HEK293 (cell line): ENCODE results near the gene VCPKMT.

Experiments used
- CTCF ChIA-PET: fragments of 350-600 bp; formaldehyde crosslinking; extraction: SDS; loops from one replicate; lab custom pipeline; 2021; ENCODE audit warnings: antibody characterized with exemption; lab: Yijun Ruan, JAX
- POLR2A ChIA-PET: fragments of 300-600 bp; formaldehyde crosslinking; extraction: SDS; loops from one replicate; lab custom pipeline; 2020; ENCODE audit warnings: antibody characterized with exemption, inconsistent platforms; lab: Yijun Ruan, JAX
- H3K27ac ChIP-seq: fragments of 200-500 bp; sonication (Bioruptor generic); 2 replicates; pipeline ENCODE4 v1.5.1; 2014; ENCODE audit warnings: low read depth, low read length, control low read depth, inconsistent platforms; ENCODE audit errors: extremely low read depth
- H3K36me3 ChIP-seq, 2 experiments: fragments of 200-500 bp in 1 of 2; sonication (Bioruptor generic) in 1 of 2; 1 replicate in 1 of 2; 2 replicates in 1 of 2; pipeline ENCODE4 v1.5.1; 2014 to 2017; ENCODE audit warnings: inconsistent platforms in 2 of 2, low read length in 2 of 2; ENCODE audit not compliant: control insufficient read depth in 2 of 2, insufficient read depth in 1 of 2
- H3K4me1 ChIP-seq: fragments of 200-500 bp; sonication (Bioruptor generic); 2 replicates; pipeline ENCODE4 v1.5.1; 2014; ENCODE audit warnings: mild to moderate bottlenecking, low read length, inconsistent platforms; ENCODE audit not compliant: control insufficient read depth, insufficient read depth
- H3K4me3 ChIP-seq: 2 replicates; pipeline ENCODE4 v1.5.1; 2011; ENCODE audit warnings: low read depth, mild to moderate bottlenecking, control low read depth, low read length, moderate library complexity
- H3K9me3 ChIP-seq: fragments of 200-500 bp; sonication (Bioruptor generic); 2 replicates; pipeline ENCODE4 v1.5.1; 2014; ENCODE audit warnings: low read depth, low read length, inconsistent platforms; ENCODE audit not compliant: control insufficient read depth, insufficient read depth
- BCL11B ChIP-seq: fragments of 450-650 bp; formaldehyde crosslinking; IDR thresholded peaks from 2 replicates; pipeline ENCODE4 v1.5.1; 2016; ENCODE audit warnings: low read depth, missing biosample characterization, missing genetic modification characterization
- FEZF1 ChIP-seq: fragments of 450-650 bp; formaldehyde crosslinking; IDR thresholded peaks from 2 replicates; pipeline ENCODE4 v1.5.1; 2016; ENCODE audit warnings: missing biosample characterization, missing genetic modification characterization
- GLI4 ChIP-seq: fragments of 450-650 bp; formaldehyde crosslinking; IDR thresholded peaks from 2 replicates; pipeline ENCODE4 v1.5.1; 2016; ENCODE audit warnings: missing biosample characterization, missing genetic modification characterization
- KLF10 ChIP-seq: fragments of 450-650 bp; IDR thresholded peaks from 2 replicates; pipeline ENCODE4 v1.5.1; 2018; ENCODE audit warnings: missing biosample characterization, mild to moderate bottlenecking, missing genetic modification characterization
- SCRT1 ChIP-seq: fragments of 450-650 bp; formaldehyde crosslinking; IDR thresholded peaks from 2 replicates; pipeline ENCODE4 v1.5.1; 2016; ENCODE audit warnings: missing biosample characterization, missing genetic modification characterization, borderline replicate concordance
- ZBTB1 ChIP-seq: fragments of 450-650 bp; formaldehyde crosslinking; IDR thresholded peaks from 2 replicates; pipeline ENCODE4 v1.5.1; 2016; ENCODE audit warnings: missing biosample characterization, missing genetic modification characterization
- ZBTB17 ChIP-seq: fragments of 450-650 bp; formaldehyde crosslinking; IDR thresholded peaks from 2 replicates; pipeline ENCODE4 v1.5.1; 2016; ENCODE audit warnings: missing biosample characterization, missing genetic modification characterization
- ZEB2 ChIP-seq: fragments of 450-650 bp; formaldehyde crosslinking; IDR thresholded peaks from 2 replicates; pipeline ENCODE4 v1.5.1; 2016; ENCODE audit warnings: missing biosample characterization, missing genetic modification characterization
- ZNF133 ChIP-seq: fragments of 450-650 bp; formaldehyde crosslinking; IDR thresholded peaks from 2 replicates; pipeline ENCODE4 v1.5.1; 2016; ENCODE audit warnings: missing biosample characterization, missing genetic modification characterization
- ZNF138 ChIP-seq: fragments of 450-650 bp; formaldehyde crosslinking; IDR thresholded peaks from 2 replicates; pipeline ENCODE4 v1.5.1; 2016; ENCODE audit warnings: missing biosample characterization, missing genetic modification characterization, borderline replicate concordance
- ZNF175 ChIP-seq: fragments of 450-650 bp; formaldehyde crosslinking; IDR thresholded peaks from 2 replicates; pipeline ENCODE4 v1.5.1; 2016; ENCODE audit warnings: missing biosample characterization, missing genetic modification characterization
- ZNF24 ChIP-seq: fragments of 450-650 bp; formaldehyde crosslinking; IDR thresholded peaks from 2 replicates; pipeline ENCODE4 v1.5.1; 2016; ENCODE audit warnings: missing biosample characterization, missing genetic modification characterization
- ZNF248 ChIP-seq: fragments of 450-650 bp; formaldehyde crosslinking; IDR thresholded peaks from 2 replicates; pipeline ENCODE4 v1.5.1; 2017; ENCODE audit warnings: missing biosample characterization, missing genetic modification characterization
- ZNF350 ChIP-seq: fragments of 450-650 bp; formaldehyde crosslinking; IDR thresholded peaks from 2 replicates; pipeline ENCODE4 v1.5.0; 2017; ENCODE audit warnings: missing biosample characterization, mild to moderate bottlenecking, missing genetic modification characterization
- ZNF544 ChIP-seq: fragments of 450-650 bp; formaldehyde crosslinking; IDR thresholded peaks from 2 replicates; pipeline ENCODE4 v1.5.0; 2017; ENCODE audit warnings: missing biosample characterization, missing genetic modification characterization
- ZNF626 ChIP-seq: fragments of 450-650 bp; sonication (Bioruptor Pico); formaldehyde crosslinking; IDR thresholded peaks from 2 replicates; pipeline ENCODE4 v1.5.1; 2018; ENCODE audit warnings: missing biosample characterization, missing genetic modification characterization, inconsistent platforms
- ZNF707 ChIP-seq: fragments of 450-650 bp; formaldehyde crosslinking; IDR thresholded peaks from 2 replicates; pipeline ENCODE4 v1.5.1; 2016; ENCODE audit warnings: missing biosample characterization, missing genetic modification characterization
- ZNF747 ChIP-seq: fragments of 450-650 bp; formaldehyde crosslinking; IDR thresholded peaks from 2 replicates; pipeline ENCODE4 v1.5.1; 2016; ENCODE audit warnings: missing biosample characterization, missing genetic modification characterization
- ZNF777 ChIP-seq: fragments of 450-650 bp; formaldehyde crosslinking; IDR thresholded peaks from 2 replicates; pipeline ENCODE4 v1.5.1; 2017; ENCODE audit warnings: missing biosample characterization, missing genetic modification characterization, borderline replicate concordance
- TF ChIP-seq, protein P1 (sequence below): fragments of 450-650 bp; formaldehyde crosslinking; IDR thresholded peaks from 2 replicates; pipeline ENCODE4 v1.5.1; 2016; ENCODE audit warnings: missing biosample characterization, missing genetic modification characterization
- TF ChIP-seq, protein P2 (sequence below): fragments of 450-650 bp; formaldehyde crosslinking; IDR thresholded peaks from 2 replicates; pipeline ENCODE4 v1.5.1; 2016; ENCODE audit warnings: missing biosample characterization, missing genetic modification characterization
- TF ChIP-seq, protein P3 (sequence below): fragments of 450-650 bp; formaldehyde crosslinking; IDR thresholded peaks from 2 replicates; pipeline ENCODE4 v1.5.1; 2016; ENCODE audit warnings: missing biosample characterization, missing genetic modification characterization
- TF ChIP-seq, protein P4 (sequence below): fragments of 450-650 bp; formaldehyde crosslinking; IDR thresholded peaks from 2 replicates; pipeline ENCODE4 v1.5.1; 2017; ENCODE audit warnings: missing biosample characterization, missing genetic modification characterization
- TF ChIP-seq, protein P5 (sequence below): fragments of 450-650 bp; formaldehyde crosslinking; IDR thresholded peaks from 2 replicates; pipeline ENCODE4 v1.5.1; 2017; ENCODE audit warnings: missing biosample characterization, missing genetic modification characterization
- TF ChIP-seq, protein P6 (sequence below): fragments of 450-650 bp; formaldehyde crosslinking; IDR thresholded peaks from 2 replicates; pipeline ENCODE4 v1.5.1; 2016; ENCODE audit warnings: missing biosample characterization, missing genetic modification characterization
- TF ChIP-seq, protein P7 (sequence below): fragments of 450-650 bp; formaldehyde crosslinking; IDR thresholded peaks from 2 replicates; pipeline ENCODE4 v1.5.1; 2017; ENCODE audit warnings: missing biosample characterization, mild to moderate bottlenecking, missing genetic modification characterization, moderate library complexity

Gene VCPKMT

DNA sequence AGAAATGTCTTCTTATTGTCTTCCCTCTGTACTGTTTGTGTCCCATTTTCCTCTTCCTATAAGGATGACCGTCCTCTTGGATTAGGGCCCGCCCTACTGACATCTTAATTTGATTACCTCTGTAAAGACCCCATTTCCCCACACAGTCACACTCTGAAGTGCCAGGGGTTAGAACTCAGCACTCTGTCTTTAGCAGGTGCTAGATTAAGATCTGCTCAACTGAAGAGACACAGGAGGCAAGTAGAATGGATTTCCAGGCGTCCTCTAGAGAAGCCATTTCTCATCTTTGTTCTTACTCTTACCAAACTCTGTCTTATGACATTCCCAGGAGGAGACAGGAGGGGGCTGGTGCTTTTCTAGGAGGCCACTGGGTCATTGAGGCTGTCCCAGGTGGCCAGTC, 50.8 kb downstream of the VCPKMT start (continued):
- TF ChIP-seq GLI4 (no peak), ZNF777 (tag by site-specific recombination) (no peak), ZNF248 (no peak), ZNF350 (tag by site-specific recombination) (no peak), ZNF626 (tag by site-specific recombination) (no peak), FEZF1 (tag by site-specific recombination) (no peak), ZBTB17 (no peak), ZNF747 (tag by site-specific recombination) (no peak)
- TF ChIP-seq, protein P1, sequence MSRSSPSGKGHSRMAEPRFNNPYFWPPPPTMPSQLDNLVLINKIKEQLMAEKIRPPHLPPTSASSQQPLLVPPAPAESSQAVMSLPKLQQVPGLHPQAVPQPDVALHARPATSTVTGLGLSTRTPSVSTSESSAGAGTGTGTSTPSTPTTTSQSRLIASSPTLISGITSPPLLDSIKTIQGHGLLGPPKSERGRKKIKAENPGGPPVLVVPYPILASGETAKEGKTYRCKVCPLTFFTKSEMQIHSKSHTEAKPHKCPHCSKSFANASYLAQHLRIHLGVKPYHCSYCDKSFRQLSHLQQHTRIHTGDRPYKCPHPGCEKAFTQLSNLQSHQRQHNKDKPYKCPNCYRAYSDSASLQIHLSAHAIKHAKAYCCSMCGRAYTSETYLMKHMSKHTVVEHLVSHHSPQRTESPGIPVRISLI (tag by site-specific recombination): no peak
- TF ChIP-seq, protein P2, sequence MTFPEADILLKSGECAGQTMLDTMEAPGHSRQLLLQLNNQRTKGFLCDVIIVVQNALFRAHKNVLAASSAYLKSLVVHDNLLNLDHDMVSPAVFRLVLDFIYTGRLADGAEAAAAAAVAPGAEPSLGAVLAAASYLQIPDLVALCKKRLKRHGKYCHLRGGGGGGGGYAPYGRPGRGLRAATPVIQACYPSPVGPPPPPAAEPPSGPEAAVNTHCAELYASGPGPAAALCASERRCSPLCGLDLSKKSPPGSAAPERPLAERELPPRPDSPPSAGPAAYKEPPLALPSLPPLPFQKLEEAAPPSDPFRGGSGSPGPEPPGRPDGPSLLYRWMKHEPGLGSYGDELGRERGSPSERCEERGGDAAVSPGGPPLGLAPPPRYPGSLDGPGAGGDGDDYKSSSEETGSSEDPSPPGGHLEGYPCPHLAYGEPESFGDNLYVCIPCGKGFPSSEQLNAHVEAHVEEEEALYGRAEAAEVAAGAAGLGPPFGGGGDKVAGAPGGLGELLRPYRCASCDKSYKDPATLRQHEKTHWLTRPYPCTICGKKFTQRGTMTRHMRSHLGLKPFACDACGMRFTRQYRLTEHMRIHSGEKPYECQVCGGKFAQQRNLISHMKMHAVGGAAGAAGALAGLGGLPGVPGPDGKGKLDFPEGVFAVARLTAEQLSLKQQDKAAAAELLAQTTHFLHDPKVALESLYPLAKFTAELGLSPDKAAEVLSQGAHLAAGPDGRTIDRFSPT: no peak
- TF ChIP-seq, protein P3, sequence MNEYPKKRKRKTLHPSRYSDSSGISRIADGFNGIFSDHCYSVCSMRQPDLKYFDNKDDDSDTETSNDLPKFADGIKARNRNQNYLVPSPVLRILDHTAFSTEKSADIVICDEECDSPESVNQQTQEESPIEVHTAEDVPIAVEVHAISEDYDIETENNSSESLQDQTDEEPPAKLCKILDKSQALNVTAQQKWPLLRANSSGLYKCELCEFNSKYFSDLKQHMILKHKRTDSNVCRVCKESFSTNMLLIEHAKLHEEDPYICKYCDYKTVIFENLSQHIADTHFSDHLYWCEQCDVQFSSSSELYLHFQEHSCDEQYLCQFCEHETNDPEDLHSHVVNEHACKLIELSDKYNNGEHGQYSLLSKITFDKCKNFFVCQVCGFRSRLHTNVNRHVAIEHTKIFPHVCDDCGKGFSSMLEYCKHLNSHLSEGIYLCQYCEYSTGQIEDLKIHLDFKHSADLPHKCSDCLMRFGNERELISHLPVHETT (tag by site-specific recombination): no peak

DNA sequence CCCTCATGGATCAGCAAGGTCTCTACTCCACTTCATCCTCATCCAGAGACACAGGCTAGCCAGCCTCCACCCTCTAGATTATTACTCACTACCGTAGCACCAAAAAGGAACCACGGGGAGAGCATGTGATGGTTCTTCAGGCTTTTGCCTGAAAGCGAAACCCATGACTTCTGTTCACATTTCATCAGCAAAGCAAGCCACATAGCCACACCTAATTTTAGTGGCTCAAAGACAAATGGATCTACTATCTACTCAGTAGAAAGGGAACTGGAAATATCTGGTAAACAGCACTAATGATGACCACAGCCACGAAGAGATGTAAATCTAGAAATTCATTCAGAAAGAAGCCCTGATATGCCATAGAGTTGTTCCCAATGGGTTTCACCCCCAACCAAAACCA, 51.4 kb downstream of the VCPKMT start:
- POLR2A ChIA-PET: no interaction called here
- no peak overlapping the region for H3K27ac ChIP-seq
- H3K9me3 ChIP-seq: no peaks in the 10 kb centered on the region
- CTCF ChIA-PET: no interaction called here
- H3K4me3 ChIP-seq: no peak overlapping the region
- peaks cover 18% of the 10 kb centered on the region for H3K4me1 ChIP-seq
- H3K36me3 ChIP-seq: no peaks in the 10 kb centered on the region
- TF ChIP-seq ZEB2 (tag by site-specific recombination) (no peak), ZNF138 (tag by site-specific recombination) (no peak), ZNF175 (tag by site-specific recombination) (no peak), ZNF707 (tag by site-specific recombination) (no peak), BCL11B (tag by site-specific recombination) (no peak), ZNF24 (tag by site-specific recombination) (no peak), ZBTB1 (no peak), SCRT1 (tag by site-specific recombination) (no peak), ZNF544 (tag by site-specific recombination) (no peak), KLF10 (tag by site-specific recombination) (no peak), ZNF133 (tag by site-specific recombination) (no peak)
- TF ChIP-seq, protein P4, sequence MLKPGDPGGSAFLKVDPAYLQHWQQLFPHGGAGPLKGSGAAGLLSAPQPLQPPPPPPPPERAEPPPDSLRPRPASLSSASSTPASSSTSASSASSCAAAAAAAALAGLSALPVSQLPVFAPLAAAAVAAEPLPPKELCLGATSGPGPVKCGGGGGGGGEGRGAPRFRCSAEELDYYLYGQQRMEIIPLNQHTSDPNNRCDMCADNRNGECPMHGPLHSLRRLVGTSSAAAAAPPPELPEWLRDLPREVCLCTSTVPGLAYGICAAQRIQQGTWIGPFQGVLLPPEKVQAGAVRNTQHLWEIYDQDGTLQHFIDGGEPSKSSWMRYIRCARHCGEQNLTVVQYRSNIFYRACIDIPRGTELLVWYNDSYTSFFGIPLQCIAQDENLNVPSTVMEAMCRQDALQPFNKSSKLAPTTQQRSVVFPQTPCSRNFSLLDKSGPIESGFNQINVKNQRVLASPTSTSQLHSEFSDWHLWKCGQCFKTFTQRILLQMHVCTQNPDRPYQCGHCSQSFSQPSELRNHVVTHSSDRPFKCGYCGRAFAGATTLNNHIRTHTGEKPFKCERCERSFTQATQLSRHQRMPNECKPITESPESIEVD (tag by site-specific recombination): no peak
- TF ChIP-seq, protein P5, sequence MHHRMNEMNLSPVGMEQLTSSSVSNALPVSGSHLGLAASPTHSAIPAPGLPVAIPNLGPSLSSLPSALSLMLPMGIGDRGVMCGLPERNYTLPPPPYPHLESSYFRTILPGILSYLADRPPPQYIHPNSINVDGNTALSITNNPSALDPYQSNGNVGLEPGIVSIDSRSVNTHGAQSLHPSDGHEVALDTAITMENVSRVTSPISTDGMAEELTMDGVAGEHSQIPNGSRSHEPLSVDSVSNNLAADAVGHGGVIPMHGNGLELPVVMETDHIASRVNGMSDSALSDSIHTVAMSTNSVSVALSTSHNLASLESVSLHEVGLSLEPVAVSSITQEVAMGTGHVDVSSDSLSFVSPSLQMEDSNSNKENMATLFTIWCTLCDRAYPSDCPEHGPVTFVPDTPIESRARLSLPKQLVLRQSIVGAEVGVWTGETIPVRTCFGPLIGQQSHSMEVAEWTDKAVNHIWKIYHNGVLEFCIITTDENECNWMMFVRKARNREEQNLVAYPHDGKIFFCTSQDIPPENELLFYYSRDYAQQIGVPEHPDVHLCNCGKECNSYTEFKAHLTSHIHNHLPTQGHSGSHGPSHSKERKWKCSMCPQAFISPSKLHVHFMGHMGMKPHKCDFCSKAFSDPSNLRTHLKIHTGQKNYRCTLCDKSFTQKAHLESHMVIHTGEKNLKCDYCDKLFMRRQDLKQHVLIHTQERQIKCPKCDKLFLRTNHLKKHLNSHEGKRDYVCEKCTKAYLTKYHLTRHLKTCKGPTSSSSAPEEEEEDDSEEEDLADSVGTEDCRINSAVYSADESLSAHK: no peak
- TF ChIP-seq, protein P6, sequence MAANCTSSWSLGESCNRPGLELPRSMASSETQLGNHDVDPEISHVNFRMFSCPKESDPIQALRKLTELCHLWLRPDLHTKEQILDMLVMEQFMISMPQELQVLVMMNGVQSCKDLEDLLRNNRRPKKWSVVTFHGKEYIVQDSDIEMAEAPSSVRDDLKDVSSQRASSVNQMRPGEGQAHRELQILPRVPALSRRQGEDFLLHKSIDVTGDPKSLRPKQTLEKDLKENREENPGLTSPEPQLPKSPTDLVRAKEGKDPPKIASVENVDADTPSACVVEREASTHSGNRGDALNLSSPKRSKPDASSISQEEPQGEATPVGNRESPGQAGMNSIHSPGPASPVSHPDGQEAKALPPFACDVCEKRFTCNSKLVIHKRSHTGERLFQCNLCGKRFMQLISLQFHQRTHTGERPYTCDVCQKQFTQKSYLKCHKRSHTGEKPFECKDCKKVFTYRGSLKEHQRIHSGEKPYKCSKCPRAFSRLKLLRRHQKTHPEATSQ (tag by site-specific recombination): no peak
- TF ChIP-seq, protein P7, sequence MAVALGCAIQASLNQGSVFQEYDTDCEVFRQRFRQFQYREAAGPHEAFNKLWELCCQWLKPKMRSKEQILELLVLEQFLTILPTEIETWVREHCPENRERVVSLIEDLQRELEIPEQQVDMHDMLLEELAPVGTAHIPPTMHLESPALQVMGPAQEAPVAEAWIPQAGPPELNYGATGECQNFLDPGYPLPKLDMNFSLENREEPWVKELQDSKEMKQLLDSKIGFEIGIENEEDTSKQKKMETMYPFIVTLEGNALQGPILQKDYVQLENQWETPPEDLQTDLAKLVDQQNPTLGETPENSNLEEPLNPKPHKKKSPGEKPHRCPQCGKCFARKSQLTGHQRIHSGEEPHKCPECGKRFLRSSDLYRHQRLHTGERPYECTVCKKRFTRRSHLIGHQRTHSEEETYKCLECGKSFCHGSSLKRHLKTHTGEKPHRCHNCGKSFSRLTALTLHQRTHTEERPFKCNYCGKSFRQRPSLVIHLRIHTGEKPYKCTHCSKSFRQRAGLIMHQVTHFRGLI (tag by site-specific recombination): no peak
